Measurements from ENCODE around the gene ABCC8. TPM values are rescaled to one million over a fixed set of nuclear protein-coding genes. Genes with fewer than 3 reads are reported as not detected.
A peak's percentile ranks its signal among the peaks of the same experiment; 100 is the strongest.

Gene ABCC8
- polyA plus RNA-seq, 3 donors = not detected

DNA sequence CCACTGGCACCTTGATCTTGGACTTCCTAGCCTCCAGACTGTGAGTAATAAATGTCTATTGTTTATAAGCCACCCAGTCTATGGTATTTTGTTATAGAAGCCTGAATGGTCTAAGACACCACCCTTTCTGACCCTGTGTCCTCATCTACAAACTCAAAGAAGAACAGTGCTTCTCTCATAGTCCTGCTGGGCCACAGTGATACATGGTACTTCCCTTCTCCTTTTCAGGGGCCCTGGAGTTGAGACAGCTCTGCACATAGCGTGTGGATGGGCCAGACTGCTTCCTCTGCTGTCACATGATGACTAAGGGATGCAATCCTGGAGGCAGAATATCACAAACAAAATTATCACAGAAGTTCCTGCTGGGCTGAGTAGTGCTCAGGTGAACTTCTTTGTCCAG lies 93.2 kb downstream of the ABCC8 start:
- no peaks in the 10 kb centered on the region for H3K9me3 ChIP-seq (replicated peaks in 1 of 2; ENCODE audit: control insufficient read depth in 1 of 2, insufficient read depth in 1 of 2, low read length in 2 of 2)
- peaks cover 2 to 11% of the 10 kb centered on the region in 2 donors for H3K4me1 ChIP-seq (ENCODE audit: control insufficient read depth in 1 of 2, insufficient read depth in 2 of 2, low read length in 2 of 2)
- H4K20me1 ChIP-seq (ENCODE audit: insufficient read depth, low read length) = no peaks in the 10 kb centered on the region
- TF ChIP-seq CTCF (IDR thresholded peaks at IDR 0.05) = no peak
- intact Hi-C loops (cut with micrococcal nuclease) = loop anchor here in 1 of 2 donors (5.0 kb wide), 1 partner anchor 119 kb away; no protein-coding TSS in a partner anchor
- peaks cover 0 to 9% of the 10 kb centered on the region in 2 donors for H3K27me3 ChIP-seq (ENCODE audit: control insufficient read depth in 2 of 2, insufficient read depth in 2 of 2, low read length in 2 of 2)
- WGBS (ENCODE audit: insufficient coverage) = 0% methylated on average over 1 of the region's 1 CpG
- no peak overlapping the region for H3K9ac ChIP-seq (ENCODE audit: insufficient read depth, low read length, poor library complexity, severe bottlenecking)
- no peak overlapping the region for H3K4me3 Mint-ChIP-seq
- peak overlapping the region in 1 of 2 donors; percentile 63 for H3K27ac ChIP-seq (ENCODE audit: low read depth in 1 of 2, low read length in 2 of 2)
- H3K9me3 Mint-ChIP-seq = peaks cover 0 to 3% (median 0%) of the 10 kb centered on the region in 7 donors
- H3K79me2 ChIP-seq (ENCODE audit: insufficient read depth, low read length) = no peaks in the 10 kb centered on the region
- H3K27me3 Mint-ChIP-seq (ENCODE audit: low read depth in 3 of 3) = peaks cover 8 to 11% (median 9%) of the 10 kb centered on the region in 3 donors
- DNase-seq = peak; percentile 78 to 94 (median 84)
- H3K4me3 ChIP-seq (replicated peaks in 1 of 3; ENCODE audit: low read depth in 2 of 3, low read length in 3 of 3) = no peak overlapping the region
- H3K27ac Mint-ChIP-seq = peak overlapping the region in 3 of 7 donors; percentile 11 to 69 (median 53)
- H3K36me3 Mint-ChIP-seq = peaks cover under 1 to 1% of the 10 kb centered on the region in 2 donors
- peaks cover 11% of the 10 kb centered on the region for H3K4me1 Mint-ChIP-seq
- H3K4me2 ChIP-seq (replicated peaks; ENCODE audit: extremely low read depth, low read length, poor library complexity, severe bottlenecking) = no peak overlapping the region
- H2AFZ ChIP-seq (ENCODE audit: insufficient read depth, low read depth, low read length, poor library complexity, severe bottlenecking) = no peak overlapping the region
- no peaks in the 10 kb centered on the region for H3K36me3 ChIP-seq (replicated peaks in 1 of 2; ENCODE audit: control insufficient read depth in 1 of 2, insufficient read depth in 2 of 2, low read length in 2 of 2)

GRCh38 chr11:17382046-17382728 lies 94.5 kb downstream of the ABCC8 start:
- Mint-ChIP-seq H3K27ac (peak overlapping the region in 1 of 7 donors; percentile 11), H3K36me3 (peaks cover 2 to 4% of the 10 kb centered on the region in 2 donors), H3K4me1 (peaks cover 9% of the 10 kb centered on the region), H3K4me3 (no peak overlapping the region), H3K9me3 (peaks cover 0 to 11% (median 1%) of the 10 kb centered on the region in 7 donors), H3K27me3 (ENCODE audit: low read depth in 3 of 3) (peaks cover 1 to 2% (median 2%) of the 10 kb centered on the region in 3 donors)
- H2AFZ ChIP-seq (ENCODE audit: insufficient read depth, low read depth, low read length, poor library complexity, severe bottlenecking) = no peak overlapping the region
- no peak for DNase-seq
- no peak overlapping the region for H3K4me3 ChIP-seq (replicated peaks in 1 of 3; ENCODE audit: low read depth in 2 of 3, low read length in 3 of 3)
- peaks cover 0 to 11% of the 10 kb centered on the region in 2 donors for H3K4me1 ChIP-seq (ENCODE audit: control insufficient read depth in 1 of 2, insufficient read depth in 2 of 2, low read length in 2 of 2)
- no peak overlapping the region for H3K4me2 ChIP-seq (replicated peaks; ENCODE audit: extremely low read depth, low read length, poor library complexity, severe bottlenecking)
- no peaks in the 10 kb centered on the region for H3K9me3 ChIP-seq (replicated peaks in 1 of 2; ENCODE audit: control insufficient read depth in 1 of 2, insufficient read depth in 1 of 2, low read length in 2 of 2)
- H3K79me2 ChIP-seq (ENCODE audit: insufficient read depth, low read length) = no peaks in the 10 kb centered on the region
- no peak for TF ChIP-seq CTCF (IDR thresholded peaks at IDR 0.05)
- no peaks in the 10 kb centered on the region for H3K36me3 ChIP-seq (replicated peaks in 1 of 2; ENCODE audit: control insufficient read depth in 1 of 2, insufficient read depth in 2 of 2, low read length in 2 of 2)
- H3K27ac ChIP-seq (ENCODE audit: low read depth in 1 of 2, low read length in 2 of 2) = peak overlapping the region in 1 of 2 donors; percentile 63
- intact Hi-C loops (cut with micrococcal nuclease) = loop anchor here in 1 of 2 donors (5.0 kb wide), 1 partner anchor 120 kb away; no protein-coding TSS in a partner anchor
- no peaks in the 10 kb centered on the region for H4K20me1 ChIP-seq (ENCODE audit: insufficient read depth, low read length)
- H3K9ac ChIP-seq (ENCODE audit: insufficient read depth, low read length, poor library complexity, severe bottlenecking) = no peak overlapping the region
- WGBS (ENCODE audit: insufficient coverage) = 92% methylated on average over 8 of the region's 8 CpGs
- H3K27me3 ChIP-seq (ENCODE audit: control insufficient read depth in 2 of 2, insufficient read depth in 2 of 2, low read length in 2 of 2) = no peaks in the 10 kb centered on the region

Data from CD14-positive monocyte (primary cell).